EH (cell line): ENCODE results near the gene TEX2.
A peak's percentile ranks its signal among the peaks of the same experiment; 100 is the strongest.
"Not testable (repeated sequence)": the region's sequence is repeated elsewhere in the genome, so short reads cannot be mapped to it uniquely, and the experiment has no call there.

Experiments used
- DNase-seq: peaks from one replicate; pipeline ENCODE4 v3.0.0-alpha.2; 2015; ENCODE audit warnings: low read depth

TEX2 gene

DNA sequence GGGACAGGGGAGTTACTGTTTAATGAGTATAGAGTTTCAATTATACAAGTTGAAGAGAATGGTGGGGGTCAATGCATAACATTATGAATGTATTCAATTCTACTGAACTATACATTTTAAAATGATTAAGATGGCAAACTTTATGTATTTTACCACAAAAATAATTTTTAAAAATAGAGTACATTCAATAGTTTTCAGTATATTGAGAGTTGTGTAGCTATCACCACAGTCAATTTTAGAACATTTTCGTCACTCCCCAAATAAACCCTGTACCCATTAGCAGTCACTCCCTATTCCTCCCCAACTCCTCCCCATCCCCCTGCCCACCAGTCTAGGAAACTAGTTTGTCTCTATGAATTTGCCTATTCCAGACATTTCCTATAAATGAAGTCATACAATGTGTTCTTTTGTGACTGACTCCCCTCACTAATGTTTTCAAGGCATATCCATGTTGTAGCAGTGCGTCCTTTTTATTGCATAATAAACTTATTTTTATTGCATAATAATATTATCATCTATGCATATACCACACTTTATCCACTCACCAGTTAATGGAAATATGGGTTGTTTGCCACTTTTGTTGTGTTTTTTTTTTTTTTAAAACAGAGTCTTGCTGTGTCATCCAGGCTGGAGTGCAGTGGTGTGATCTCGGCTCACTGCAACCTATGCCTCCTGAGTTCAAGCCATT lies 80.6 kb downstream of the TEX2 start:
- no peak for DNase-seq

DNA sequence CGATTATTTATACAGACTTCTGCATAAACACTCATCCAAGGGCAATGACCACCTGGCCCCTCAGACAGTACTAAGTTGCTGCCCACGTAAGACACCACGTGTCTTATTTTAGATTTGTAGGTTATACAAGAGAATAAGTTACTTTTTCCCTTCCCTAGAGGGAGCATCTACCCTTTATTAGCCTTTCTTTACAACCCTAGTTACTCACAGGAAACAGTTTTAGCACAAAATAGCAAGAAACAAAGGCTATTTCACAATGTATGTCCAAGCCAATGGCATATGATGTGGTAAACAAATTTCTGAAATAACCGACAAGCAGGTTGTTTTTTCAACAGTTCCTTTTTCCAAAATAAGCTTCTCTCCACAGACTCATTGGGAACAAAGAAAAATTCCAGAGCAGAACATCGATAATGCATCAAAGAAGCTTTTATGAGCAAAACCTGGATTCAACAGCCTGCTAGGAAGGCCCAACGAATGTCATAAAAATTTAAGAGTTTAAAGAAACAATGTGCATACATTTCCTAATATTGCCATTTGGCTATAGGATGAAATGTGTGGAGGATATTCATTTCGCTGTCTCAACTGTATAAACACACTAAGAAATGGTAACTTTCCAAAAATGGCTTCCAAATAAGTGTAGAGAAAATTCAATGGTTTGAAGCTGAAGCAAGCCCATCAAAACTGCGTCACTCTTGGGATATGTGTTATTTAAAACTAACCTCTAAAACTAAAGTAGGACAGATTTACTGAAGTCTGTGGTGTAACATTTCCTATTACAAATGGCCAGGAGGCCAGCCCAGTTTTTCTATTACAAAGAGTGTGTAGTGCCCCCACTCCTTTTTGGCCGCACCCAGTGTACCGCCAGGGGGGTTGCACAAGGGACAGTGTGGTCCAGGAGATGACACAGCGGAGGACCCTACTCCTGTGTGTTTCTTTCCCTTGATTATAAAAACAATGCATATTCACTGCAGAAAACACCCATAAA lies 82.7 kb downstream of the TEX2 start:
- peak; percentile 46 for DNase-seq

DNA sequence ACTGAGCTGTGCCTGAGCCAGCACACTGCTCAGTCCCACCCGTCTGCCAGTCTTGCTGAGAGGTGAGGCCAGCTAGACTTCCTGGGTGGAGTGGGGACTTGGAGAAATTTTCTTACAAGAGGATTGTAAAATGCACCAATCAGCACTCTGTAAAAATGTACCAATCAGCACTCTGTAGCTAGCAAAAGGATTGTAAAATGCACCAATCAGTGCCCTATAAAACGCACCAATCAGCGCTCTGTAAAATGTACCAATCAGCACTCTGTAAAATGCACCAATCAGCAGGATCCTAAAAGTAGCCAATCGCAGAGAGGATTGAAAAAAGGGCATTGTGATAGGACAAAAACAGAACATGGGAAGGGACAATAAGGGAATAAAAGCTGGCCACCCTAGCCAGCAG lies 84.0 kb downstream of the TEX2 start:
- DNase-seq: not testable (repeated sequence)

DNA sequence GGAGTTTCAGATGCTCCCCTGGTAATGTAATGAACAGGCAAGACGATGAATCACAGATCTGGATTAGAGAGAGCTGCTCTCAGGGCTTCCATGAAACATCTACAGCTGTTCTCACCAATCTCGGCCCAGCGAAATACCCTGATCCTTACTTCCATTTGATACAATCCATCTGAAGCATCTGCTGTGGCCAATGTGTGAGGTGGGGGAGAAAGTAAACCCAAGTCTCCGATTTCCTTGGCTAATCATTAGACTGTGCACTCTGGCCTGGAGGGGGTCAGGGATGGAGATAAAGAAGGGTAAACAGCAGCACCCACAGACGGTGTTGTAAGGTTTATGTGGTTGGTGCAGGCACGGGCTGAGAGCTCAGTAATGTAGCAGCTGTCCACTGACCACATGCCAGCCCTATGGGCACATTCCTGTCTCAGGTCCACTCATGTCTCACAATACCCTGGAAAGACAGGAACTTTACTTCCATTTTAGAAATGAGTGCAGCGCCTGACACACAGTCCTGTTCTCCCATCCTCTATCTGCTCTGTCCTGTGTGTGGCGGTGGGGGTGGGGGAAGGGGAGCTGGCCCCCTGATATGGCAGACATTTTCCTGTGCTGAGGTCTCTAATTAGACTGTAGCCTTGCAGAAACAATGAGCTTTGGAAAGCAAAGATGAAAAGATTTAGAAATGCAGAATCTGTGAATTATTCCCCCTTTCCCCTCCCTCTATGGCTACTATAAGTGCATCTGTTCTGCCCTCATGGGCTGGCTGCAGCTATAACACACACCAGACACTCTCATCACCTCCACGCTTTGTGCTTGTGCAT lies 84.8 kb downstream of the TEX2 start:
- DNase-seq: peak; percentile 40

DNA sequence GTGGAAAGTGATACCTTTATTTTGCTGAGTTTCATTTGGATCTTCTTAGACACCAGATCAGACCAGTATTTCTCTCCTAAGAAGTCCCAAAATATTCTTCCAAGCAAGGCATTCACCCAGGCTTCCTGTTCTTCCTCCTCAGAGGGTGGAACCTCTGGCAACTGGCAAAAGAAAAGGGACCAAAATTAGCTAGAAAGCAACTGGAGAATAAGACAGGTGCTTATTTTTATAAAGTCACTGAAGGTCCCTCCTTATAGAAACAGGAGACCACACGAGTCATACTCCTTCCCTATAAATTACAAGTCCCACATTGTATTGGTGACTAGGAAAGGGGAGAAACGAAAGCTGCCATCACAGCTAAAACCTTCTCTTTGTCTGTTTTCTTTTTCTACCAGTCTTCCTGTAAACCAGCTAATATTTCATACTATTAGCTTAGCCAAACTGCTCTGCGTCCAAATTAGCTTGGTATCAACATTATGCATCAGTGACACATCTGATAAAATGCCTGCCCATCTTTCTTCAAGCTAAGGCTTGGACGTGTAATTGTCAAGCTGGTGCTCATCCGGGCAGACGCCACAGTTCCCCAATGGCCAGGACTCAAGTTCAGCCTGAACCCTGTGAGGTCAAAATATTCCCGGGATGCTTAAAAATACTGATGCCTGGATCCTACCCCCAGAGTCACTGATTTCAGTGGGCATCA lies 85.6 kb downstream of the TEX2 start:
- no peak for DNase-seq

DNA sequence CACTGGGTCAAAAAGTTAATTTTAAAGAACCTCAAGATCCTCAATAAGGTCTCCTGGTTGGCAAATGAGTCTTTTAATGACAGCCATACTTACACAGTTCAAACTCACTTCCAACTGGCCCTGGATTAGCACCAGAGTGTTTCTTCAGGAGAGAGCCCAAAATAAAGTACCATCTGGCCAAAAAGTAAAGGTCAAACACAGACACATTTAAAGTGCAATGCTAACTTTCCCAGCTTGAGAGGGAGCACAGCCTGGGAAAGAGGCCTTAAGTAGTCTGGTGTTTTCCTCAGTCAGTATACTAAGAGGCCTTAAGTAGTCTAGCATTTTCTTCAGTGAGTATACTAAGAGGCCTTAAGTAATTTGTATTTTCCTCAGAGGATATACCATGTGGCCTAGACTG lies 86.5 kb downstream of the TEX2 start:
- DNase-seq: no peak

DNA sequence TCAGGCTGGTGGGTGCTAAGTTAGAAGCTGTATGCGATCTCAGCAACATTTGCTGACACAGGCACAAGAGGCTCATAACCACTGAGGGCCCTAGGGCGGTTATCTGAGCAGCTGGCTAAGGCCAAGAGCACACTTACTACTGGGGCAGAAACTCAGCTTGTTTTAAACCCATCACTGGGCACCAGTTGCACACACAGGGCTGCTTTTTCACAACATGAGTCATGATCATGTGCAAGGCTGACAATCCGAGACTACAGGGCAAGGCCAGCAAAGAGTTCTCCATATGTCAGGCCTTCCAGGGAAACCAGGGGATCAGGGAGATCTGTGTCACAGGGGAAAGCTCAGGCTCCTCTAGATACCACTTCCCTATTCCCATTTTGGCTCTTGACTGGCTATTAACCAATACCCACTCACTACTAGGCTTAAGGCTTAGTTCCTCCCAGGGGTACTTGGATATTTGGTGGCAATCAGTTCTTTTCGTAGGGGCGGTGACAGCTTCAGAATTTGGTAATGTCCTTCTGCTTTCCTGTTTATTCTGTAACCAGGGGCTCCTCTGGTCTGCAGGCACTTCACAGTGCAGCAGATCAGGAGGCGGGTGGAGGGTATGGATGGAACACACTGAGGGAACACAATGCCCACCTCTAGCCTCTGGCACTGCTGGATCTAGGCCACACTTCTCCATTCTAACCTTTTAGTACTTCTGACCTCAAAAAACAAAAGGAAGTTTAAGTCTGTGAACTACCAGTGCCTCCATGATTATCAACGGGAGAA lies 88.2 kb downstream of the TEX2 start:
- peak; percentile 69 for DNase-seq

DNA sequence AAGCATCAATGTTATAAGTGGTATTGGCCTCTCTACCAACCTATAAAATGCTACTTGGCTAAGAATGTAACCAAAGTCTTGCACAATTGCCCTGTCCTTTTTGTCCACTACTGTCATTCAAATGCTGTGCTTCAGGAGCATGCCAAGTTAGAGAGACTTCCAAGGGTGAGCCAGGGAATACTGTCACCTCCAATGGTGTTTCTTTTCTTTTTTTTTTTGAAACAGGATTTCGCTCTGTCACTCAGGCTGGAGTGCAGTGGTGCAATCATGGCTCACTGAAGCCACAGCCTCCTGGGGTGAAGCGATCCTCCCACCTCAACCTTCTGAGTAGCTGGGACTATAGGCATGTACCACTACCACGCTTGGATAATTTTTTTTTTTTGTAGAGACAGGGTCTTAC lies 89.4 kb downstream of the TEX2 start:
- no peak for DNase-seq

DNA sequence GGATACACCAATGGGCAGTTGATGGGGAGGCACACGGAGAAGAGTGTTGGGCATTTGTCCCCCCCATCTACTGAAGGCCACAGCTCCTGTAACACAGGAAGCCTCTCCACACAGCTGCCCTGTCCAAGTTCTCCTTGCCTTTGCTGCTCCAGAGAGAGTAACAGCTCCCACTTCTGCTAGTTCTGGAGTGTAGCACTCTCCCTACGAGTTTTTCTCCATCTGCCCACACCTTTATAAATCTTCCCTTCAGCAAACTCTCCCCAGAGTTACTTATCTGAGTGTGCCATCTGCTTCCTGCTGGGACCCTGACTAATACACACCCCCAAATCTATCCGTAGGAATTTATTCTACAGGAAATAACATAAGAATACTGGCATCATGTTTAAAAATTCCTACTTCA lies 90.5 kb downstream of the TEX2 start:
- DNase-seq: no peak

DNA sequence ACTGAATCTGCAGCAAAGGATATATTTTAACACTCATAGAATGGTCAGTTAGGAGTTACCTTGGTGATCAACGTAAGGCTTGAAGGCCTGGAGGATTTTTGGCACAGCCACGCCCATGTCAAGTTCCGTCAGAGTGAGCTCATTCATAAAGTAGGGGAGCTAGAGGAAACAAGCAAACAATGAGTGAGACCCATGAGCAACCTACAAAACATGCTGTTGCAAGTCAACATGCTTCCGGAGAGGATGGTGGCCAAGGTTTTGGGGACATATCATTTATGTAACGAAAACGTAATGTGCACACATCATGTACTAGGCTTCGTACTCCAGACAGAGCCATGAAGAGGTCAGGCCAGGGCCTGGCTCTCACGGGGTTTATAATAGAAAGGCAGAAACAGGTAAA lies 92.0 kb downstream of the TEX2 start:
- DNase-seq: no peak

DNA sequence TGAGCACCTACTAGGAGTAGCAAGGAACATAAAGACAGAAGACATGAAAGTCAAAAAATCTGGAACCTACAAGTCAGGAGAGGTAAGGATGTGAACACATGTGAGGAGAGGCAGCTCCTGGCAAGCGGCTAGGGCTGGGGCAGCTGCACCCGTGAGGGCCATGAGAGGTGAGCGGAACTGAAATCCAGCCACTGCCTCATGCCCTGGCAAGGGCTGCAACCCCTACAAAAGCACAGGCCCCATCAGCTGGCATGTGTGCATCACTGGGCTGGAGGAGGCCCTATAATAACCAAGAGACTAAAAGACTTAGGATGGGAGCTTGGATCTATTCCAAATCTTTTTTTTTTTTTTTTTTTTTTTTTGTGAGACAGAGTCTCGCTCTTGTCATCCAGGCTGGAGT lies 92.8 kb downstream of the TEX2 start:
- no peak for DNase-seq

DNA sequence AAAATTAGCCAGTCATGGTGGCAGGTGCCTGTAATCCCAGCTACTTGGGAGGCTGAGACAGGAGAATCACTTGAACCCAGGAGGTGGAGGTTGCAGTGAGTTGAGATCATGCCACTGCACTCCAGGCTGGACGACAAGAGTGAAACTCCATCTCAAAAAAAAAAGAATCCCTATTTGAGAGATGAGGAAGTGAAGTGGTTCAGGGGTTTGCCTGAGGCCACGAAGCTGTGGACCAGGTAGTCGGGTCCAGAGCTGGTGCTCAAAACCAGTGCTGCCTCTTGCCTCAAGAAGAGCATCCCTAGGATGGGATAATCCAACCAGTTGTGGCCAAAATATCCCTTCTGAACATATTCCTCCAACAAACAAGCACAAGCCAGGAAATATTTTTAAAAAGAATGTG lies 95.4 kb downstream of the TEX2 start:
- not testable (repeated sequence) for DNase-seq

DNA sequence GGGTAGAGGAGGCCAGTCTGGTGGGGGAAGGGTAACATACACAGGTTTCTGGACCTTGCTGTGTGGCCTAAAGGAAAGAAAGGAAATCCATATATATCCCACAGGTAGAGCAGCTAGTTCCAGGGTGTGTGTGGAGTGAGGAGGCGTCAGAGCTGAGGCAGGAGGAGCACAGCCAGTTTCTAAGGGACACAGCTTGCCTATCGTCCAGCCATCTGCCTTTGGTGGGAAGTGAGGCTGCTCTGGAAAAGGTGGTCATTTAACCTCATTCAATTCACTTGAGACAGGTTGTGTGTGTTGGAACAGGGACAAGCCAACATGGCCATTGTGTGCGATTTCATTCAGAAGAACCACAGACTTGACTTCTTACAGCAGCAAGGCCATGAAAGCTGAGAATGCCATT lies 96.2 kb downstream of the TEX2 start:
- DNase-seq: no peak

DNA sequence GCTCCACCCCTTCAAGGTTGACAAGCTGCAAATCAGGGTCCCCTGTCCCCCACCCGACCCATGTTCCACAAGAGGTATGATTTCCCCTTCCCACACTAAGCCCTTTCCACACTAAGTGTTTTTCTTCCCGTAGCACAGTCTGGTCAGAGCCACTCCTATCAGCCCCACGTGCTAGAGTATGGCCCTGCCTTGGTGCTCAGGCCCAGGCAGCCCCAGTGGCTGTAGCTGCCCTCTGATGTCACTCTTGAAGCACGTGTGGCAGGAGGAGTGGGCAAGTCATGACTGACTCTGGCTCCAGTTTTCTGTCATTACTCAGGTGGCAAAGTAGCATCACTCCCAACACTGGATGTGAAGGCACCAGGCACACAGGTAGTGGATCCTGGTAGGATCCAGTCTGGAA lies 97.7 kb downstream of the TEX2 start:
- DNase-seq: no peak

DNA sequence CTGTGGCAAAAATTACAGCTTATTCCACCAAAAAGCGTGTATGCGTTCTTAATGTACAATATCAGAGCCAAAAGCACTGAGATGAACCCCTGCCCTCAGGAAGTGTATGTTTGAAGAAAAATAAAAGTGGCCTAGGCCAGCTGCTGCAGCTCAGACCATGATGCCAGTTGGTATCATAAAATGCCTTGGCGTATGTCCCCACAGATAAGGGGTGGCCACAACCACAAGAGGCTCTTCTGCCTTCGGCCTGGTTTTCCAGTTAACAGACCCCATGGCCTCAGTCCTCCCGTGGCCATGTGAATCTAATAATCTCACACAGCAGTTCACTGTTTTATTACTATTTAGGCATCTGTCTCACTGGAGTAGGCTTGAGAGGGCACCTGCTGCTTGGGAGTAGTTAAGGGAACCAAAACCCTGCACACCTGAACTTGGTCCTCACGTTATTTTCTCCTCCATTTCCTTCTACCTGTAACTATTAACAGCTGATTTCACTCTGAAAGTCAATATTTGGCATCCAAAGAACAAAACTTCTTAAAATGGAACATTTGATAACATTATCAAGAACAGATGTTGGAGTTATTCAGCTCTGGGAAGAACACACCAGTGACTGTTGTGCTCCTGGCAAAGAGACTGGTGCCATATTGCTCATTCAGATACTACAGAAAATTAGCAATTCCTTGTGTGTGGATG lies 98.3 kb downstream of the TEX2 start:
- no peak for DNase-seq

DNA sequence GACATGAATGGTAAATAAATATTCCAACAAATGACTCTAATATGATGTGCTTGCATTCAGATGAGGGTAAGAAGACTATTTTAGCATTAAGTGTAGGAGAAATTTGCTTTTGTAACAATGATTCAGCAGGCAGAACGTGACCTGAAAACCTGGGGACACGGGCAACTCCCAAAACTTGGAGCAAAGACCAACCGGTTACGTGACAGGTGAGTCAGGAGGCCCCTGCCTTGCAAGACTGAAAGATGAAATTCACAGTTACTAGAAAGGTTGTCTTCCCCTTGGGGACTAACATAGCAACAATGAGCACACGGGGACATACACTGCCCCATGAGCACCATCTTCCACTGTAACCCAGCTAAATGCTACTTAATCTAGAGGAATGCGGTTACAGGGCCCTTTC lies 99.6 kb downstream of the TEX2 start:
- no peak for DNase-seq

DNA sequence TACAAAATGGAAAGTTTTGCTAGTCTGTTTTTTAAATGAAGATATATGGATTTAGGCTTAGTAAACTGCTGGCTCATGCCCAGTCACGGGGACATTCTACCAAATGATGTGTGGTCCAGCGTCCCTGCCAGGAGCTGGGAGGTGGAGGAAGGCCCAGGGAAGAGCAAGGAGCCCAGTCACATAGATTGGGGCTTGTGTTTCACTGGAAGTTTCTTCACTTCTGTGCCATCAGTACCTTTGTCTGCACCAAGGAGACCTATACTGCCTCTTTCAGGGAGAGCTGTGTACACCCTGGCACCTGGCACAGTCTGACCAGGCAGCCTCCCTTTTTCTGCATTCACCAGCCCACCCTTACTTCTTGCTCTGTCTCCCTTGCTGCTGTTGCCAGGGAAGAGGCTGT lies 100.5 kb downstream of the TEX2 start:
- no peak for DNase-seq

DNA sequence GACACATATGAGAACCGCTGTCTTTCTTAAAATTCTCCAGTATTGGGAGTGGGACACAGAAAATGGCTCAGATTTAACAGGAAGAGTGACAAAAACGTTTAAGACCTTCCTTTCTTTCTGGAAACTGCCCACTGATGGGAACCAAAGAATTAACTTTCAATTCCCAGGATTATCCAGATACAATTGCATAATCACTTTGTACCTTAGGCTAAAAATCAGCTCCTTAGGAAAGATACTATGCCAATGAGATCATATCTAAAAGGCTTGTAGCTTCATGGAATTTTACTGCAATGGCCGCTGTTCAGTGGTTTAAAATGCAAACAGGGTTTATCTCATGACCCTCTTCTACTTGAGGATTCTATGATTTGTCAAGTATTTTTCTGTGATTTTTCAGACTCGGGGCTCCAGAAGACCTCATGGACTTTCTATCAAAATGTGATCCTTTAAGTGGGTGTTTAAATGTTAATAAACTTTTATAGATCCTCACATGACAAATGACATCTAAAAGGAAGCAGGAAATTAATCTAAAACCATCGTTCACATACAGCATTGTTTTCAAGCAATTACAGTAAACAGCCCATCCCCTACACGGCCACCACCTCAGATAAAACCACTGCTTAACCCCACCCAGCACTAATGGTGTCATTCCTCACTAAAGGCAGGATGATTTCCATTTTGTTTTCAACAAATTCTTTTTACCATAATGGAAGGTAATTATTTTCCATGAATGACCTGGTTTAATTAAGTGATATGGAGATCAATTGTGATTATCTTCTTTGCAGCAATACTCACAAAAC lies 101.5 kb downstream of the TEX2 start:
- DNase-seq: peak; percentile 39

DNA sequence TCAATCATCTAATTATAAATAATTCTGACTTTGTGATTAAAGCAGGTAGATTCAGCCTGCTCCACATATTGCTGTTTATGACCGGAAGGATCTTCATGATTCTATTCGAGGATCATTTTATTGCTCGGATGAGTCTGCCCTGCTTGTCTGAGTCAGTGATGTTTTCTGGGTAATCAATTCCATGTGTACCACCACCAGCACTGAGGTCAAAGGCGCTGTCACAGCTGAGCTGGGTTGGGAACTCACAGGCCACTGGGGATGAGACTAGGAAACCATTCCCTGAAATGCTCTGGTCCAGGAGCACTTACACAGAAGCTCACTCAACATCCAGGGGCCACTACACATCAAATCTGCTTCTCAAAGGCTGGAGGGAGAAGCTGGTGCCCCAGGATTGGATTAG lies 102.7 kb downstream of the TEX2 start:
- DNase-seq: peak; percentile 74
